ENCODE results near the gene TMEM88.
"Not testable (repeated sequence)": the region's sequence is repeated elsewhere in the genome, so short reads cannot be mapped to it uniquely, and the experiment has no call there.

TMEM88 gene, protein sequence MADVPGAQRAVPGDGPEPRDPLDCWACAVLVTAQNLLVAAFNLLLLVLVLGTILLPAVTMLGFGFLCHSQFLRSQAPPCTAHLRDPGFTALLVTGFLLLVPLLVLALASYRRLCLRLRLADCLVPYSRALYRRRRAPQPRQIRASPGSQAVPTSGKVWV

GRCh38 chr17:7854851-7855659 is at the start of gene TMEM88:
Gene TMEM88, plus strand, starts transcription at chr17:7855066. Its CDS starts 9 bp downstream, at chr17:7855075.
- no peak for DNase-seq (ENCODE audit: low spot score)

DNA sequence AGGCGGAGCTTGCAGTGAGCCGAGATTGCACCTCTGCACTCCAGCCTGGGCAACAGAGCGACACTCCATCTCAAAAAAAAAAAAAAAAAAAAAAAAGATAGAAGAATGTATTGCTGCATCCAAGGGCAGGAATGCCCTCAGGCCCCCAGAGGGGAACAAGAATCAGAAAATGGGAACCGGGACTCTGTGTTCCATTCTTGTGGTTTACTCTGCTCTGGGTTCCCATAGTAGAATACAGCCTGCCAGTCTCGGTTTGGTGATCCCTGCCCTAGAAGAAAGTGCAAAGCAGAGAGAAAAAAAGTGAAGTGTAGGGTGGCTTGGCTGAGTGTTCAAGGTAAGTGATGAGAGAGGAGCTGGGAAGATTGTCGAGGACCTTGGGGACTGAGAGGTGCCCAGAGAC is 48.3 kb upstream of the TMEM88 start:
- DNase-seq (ENCODE audit: low spot score): no peak

DNA sequence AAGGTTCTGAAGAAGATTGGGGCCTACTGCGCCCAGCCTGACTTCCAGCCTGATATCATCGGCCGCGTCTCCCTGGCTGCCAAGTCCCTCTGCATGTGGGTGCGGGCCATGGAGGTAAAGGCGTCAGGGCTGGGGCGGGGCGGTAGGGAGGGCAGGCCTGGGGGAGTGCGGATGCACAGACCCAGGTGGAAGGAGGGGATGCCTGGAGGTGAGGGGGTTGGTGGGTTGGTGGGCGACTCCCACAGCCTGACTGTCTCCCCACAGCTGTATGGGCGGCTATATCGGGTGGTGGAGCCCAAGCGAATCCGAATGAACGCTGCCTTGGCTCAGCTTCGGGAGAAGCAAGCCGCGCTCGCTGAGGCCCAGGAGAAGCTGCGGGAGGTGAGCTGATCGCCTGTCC is 47.7 kb upstream of the TMEM88 start:
- DNase-seq (ENCODE audit: low spot score): no peak

GRCh38 chr17:7809086-7809790 is 45.6 kb upstream of the TMEM88 start:
- DNase-seq (ENCODE audit: low spot score): no peak

GRCh38 chr17:7809791-7810343 is 45.0 kb upstream of the TMEM88 start:
- DNase-seq (ENCODE audit: low spot score): not testable (repeated sequence)

- no peak for DNase-seq (ENCODE audit: low spot score)
These were observed 43.6 kb upstream of the TMEM88 start for GRCh38 chr17:7811251-7811650.

DNA sequence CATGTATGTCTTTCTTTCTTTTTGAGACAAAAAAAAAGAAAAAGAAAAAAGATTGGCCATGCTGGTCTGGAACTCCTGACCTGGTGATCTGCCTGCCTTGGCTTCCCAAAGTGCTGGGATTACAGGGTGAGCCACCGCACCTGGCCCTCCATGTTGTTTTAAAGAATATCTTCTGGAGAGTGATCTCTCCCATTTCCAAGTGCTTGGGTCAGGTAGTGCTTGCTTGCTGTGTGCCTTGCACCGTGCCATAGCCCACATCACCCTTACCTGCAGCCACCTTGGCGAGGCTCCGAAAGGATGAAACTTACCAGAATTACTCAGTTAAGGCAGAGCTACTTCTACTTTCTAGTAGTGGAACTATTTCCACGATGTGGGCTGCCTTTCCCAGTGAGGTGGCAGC is 39.9 kb upstream of the TMEM88 start:
- no peak for DNase-seq (ENCODE audit: low spot score)

DNA sequence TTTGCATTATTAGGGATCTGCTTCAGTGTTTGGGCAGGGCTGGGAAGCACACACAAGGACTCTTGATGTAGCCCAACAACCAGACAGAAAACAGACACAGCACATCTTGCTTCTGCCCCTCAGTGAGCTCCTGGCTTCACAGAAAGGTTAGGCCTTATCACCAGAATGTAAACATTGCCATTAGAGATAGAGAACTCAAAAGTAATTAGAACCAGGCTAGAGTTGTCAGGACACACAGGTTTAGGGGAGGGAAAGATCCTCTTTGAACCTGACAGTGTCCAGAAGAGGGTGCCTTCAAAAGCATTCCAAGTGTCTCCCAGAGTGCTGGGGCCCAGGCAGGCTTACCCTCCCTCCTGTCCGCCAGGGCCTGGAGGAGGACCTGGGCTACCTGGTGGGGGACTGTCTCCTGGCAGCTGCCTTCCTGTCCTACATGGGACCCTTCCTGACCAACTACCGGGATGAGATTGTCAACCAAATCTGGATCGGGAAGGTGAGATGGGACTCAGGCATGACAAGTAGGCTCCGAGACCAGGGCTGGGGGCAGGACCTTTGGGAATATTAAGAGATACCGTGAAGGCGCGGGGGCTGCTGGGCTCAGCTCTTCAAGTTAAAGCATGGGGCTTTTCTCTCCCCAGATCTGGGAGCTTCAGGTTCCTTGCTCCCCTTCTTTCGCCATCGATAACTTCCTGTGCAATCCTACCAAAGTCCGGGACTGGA is 37.8 kb upstream of the TMEM88 start:
- no peak for DNase-seq (ENCODE audit: low spot score)

DNA sequence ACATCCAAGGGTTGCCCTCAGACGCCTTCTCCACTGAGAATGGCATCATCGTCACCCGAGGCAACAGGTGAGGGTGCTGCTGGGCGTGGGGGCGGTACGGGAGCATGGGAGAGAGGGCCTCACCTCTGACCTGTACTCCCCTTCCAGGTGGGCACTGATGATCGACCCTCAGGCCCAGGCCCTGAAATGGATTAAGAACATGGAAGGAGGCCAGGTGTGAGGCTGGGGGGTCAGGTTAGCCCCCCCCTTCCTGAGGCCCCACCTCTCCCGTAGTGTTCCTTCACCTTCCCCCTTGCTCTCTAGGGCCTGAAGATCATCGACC is 37.3 kb upstream of the TMEM88 start:
- no peak for DNase-seq (ENCODE audit: low spot score)

- no peak for DNase-seq (ENCODE audit: low spot score)
These were observed 36.8 kb upstream of the TMEM88 start for GRCh38 chr17:7818026-7818425.

- DNase-seq (ENCODE audit: low spot score): no peak
These were observed 35.9 kb upstream of the TMEM88 start for GRCh38 chr17:7818746-7819645.

DNA sequence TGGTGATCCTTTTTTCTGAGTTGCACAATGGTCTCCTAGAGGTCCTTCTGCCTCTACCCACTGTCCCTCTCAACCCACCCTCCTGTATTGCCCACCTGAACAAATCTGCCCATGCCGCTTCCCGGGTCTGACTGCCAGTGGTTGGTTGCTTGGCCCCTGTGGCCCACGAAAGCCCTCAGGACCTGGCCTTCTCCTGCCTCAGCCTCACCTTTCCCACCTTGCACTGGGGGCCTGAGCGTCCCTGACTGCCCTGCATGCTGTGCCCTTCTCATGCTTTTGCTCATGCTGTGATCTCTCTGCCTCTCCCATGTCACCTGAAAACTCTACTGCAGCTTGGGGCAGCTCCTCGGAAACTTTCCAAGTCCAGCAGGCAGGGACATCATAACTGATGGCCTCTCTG is 34.6 kb upstream of the TMEM88 start:
- DNase-seq (ENCODE audit: low spot score): no peak

GRCh38 chr17:7822126-7822525 is 32.7 kb upstream of the TMEM88 start:
- no peak for DNase-seq (ENCODE audit: low spot score)

- DNase-seq (ENCODE audit: low spot score): no peak
These were observed 31.3 kb upstream of the TMEM88 start for GRCh38 chr17:7823581-7824001.

DNA sequence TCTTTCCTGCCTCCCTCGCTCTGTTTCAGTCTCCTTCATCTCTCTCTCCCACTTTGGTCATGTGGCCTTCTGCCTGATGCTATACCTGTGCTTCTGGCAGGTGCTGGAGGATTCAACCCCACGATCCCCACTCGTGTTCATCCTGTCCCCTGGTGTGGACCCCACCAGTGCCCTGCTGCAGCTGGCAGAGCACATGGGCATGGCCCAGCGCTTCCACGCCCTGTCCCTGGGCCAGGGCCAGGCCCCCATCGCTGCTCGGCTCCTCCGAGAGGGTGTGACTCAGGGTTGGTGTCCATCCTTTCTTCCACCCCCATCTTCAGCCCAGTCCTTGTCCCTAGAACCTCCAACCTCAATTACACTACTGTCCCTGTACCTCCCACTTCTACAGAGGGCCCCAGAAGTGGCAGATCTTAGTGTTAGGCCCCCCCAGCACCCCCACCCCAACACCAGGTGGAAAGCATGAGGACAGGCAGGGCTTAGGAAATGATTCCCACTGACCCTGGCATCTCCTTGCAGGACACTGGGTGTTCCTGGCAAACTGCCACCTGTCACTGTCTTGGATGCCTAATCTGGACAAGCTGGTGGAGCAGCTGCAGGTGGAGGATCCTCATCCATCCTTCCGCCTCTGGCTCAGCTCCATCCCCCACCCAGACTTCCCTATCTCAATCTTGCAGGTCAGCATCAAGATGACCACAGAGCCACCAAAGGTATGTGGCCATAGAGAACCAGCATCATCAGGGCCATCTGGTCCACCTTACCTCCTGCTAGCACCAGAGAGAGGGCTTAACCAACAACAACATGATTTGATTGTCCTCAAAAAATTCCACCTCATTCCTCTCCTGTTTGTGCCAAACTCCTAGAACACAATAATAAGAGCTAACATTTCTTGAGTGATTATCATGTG is 30.6 kb upstream of the TMEM88 start:
- peak; percentile 72 for DNase-seq (ENCODE audit: low spot score)

DNA sequence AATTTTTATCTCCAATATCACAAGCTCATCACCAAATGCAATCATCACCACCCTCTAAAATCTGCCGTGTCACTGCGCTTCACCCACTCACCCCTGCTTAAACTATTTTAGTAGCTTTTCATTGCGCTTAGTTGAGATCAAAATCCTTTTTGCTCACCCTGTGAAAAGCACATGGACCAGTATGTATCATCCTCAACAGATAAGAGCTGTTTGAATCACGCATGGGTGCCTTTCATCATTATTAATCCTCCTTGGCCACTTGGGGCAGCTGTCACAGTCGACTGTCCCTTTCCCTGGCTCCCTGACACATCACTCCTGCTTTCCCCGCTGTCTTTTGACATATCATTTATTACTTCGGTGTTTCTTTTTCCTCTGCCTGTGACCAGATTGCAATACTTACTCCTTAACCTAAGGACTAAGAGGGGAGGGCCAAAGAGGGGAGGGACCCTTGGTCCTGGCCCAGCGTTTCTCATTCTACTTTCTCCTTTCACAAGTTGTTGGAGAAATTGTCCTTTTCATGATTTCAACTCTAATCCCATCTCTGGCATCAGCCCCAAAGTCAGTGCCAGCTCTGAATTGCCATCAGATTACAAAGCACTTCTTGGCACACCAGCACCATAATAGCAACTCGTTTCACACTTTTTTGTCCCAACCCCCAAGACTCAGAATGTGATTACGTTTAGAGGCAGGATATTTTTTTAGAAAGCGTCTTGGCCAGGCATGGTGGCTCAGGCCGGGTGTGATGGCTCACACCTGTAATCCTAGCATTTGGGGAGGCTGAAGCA is 29.5 kb upstream of the TMEM88 start:
- peak; percentile 79 for DNase-seq (ENCODE audit: low spot score)

- no peak for DNase-seq (ENCODE audit: low spot score)
These were observed 24.2 kb upstream of the TMEM88 start for GRCh38 chr17:7830616-7831015.

GRCh38 chr17:7831233-7831632 is 23.6 kb upstream of the TMEM88 start:
- DNase-seq (ENCODE audit: low spot score): no peak

- no peak for DNase-seq (ENCODE audit: low spot score)
These were observed 22.4 kb upstream of the TMEM88 start for GRCh38 chr17:7832431-7832830.
